ENCODE data around the gene DSC1. TPM values are rescaled to one million over a fixed set of nuclear protein-coding genes. Genes with fewer than 3 reads are reported as not detected.

The DSC1 gene
- total and polyA plus RNA-seq, 10 of the 15 experiments (the other 5 are each of a cell fraction or from before 2014, with no cell fraction given), result 0.24 to 0.84 (median 0.44) TPM; not detected in 1

DNA sequence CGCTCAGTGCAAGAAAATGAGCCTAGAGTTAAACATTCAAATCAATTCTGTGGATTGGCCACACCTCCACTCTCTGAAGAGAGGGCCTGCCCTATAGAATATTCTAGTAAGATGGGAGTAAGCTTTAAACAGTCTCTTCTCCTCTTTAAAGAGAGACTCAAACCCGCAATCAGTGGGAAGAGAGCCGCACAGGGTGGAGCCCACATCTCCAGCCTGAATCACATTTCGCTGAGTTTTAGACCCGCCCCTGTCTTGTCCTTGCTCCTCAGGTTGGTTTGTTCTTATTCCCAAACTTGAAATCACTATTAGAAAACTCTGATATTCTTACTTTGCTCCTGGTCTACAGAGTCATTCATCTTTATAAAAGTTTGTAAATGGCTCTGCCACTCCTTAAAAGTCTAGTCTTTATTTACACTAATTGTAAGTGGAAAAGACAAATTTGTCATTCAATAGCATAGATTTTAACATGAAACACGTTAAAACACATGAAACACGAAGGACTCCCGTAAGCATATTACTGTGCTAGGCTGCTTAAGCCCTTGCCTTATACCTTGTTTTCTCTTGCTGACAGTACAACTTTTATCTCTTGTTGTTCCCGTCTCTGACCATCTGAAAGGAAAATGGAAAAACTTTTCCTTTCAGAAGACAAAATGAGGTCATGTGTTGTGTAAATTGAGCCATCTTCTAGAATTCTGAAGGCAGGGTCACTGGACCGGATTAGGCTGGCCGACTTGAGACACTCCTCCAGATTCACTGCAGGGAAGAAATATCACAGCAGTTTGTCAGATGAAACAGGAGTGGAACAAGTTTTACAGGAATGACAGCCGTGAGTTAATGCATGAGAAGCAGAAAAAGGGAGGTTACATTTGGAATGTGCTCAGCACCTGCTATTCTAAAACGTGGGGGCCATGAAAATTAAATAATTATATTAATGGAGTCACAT, 5.6 kb downstream of the DSC1 start:
- Histone ChIP-seq H3K9ac (ENCODE audit: control insufficient read depth, insufficient read depth, low read length) (no peak overlapping the region), H3K36me3 (ENCODE audit: control insufficient read depth in 2 of 2, insufficient read depth in 2 of 2, low read length in 1 of 2) (no peaks in the 10 kb centered on the region), H3K4me1 (ENCODE audit: control insufficient read depth, insufficient read depth, low read length) (no peaks in the 10 kb centered on the region), H3K27ac (ENCODE audit: control insufficient read depth, insufficient read depth) (no peak overlapping the region), H3K9me3 (replicated peaks; ENCODE audit: control insufficient read depth, insufficient read depth, low read length) (no peaks in the 10 kb centered on the region), H3K79me2 (ENCODE audit: control insufficient read depth, insufficient read depth, low read length) (no peaks in the 10 kb centered on the region), H2AFZ (ENCODE audit: control insufficient read depth, low read depth, low read length) (no peak overlapping the region), H3K4me2 (ENCODE audit: control insufficient read depth, insufficient read depth) (no peak overlapping the region), H4K20me1 (ENCODE audit: control insufficient read depth, insufficient read depth) (no peaks in the 10 kb centered on the region), H3K27me3 (replicated peaks in 1 of 2; ENCODE audit: control insufficient read depth in 2 of 2, insufficient read depth in 2 of 2, low read length in 1 of 2) (no peaks in the 10 kb centered on the region), H3K4me3 (no peak overlapping the region)
- intact Hi-C loops (cut with micrococcal nuclease; ENCODE audit: unreplicated experiment), result no loop called here
- ATAC-seq (no peak), DNase-seq (ENCODE audit: low read depth, low spot score) (no peak), FAIRE-seq (peak; percentile 7)
- CTCF ChIA-PET, result no interaction called here
- WGBS (ENCODE audit: insufficient coverage, insufficient replicate concordance, low lambda C conversion rate, missing lambda C conversion rate), result 24% methylated on average over 13 of the region's 13 CpGs
- in situ Hi-C loops (cut with MboI), result no loop called here
- BruUV-seq (replicated peaks), result no TSS peak
- no peak for TF ChIP-seq NFYA (IDR thresholded peaks at IDR 0.05; ENCODE audit: borderline replicate concordance, low read depth, low read length)
- no peak for TF ChIP-seq ZBED1 (IDR thresholded peaks at IDR 0.05; ENCODE audit: borderline replicate concordance)
- no peak for TF ChIP-seq SMARCA5 (IDR thresholded peaks at IDR 0.05)
- TF ChIP-seq, protein P1, sequence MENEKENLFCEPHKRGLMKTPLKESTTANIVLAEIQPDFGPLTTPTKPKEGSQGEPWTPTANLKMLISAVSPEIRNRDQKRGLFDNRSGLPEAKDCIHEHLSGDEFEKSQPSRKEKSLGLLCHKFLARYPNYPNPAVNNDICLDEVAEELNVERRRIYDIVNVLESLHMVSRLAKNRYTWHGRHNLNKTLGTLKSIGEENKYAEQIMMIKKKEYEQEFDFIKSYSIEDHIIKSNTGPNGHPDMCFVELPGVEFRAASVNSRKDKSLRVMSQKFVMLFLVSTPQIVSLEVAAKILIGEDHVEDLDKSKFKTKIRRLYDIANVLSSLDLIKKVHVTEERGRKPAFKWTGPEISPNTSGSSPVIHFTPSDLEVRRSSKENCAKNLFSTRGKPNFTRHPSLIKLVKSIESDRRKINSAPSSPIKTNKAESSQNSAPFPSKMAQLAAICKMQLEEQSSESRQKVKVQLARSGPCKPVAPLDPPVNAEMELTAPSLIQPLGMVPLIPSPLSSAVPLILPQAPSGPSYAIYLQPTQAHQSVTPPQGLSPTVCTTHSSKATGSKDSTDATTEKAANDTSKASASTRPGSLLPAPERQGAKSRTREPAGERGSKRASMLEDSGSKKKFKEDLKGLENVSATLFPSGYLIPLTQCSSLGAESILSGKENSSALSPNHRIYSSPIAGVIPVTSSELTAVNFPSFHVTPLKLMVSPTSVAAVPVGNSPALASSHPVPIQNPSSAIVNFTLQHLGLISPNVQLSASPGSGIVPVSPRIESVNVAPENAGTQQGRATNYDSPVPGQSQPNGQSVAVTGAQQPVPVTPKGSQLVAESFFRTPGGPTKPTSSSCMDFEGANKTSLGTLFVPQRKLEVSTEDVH (IDR thresholded peaks at IDR 0.05; ENCODE audit: low read depth, partially characterized antibody), result no peak
- TF ChIP-seq EED (IDR thresholded peaks at IDR 0.05; ENCODE audit: low read depth), result no peak
- no peak for TF ChIP-seq SPI1 (IDR thresholded peaks at IDR 0.05; ENCODE audit: borderline replicate concordance, insufficient read depth, low read depth, low read length)
- TF ChIP-seq KDM1A (IDR thresholded peaks at IDR 0.05; ENCODE audit: borderline replicate concordance), result no peak
- TF ChIP-seq SP1 (IDR thresholded peaks at IDR 0.05; ENCODE audit: low read depth, low read length), result no peak
- TF ChIP-seq POLR2AphosphoS5 (IDR thresholded peaks at IDR 0.05; ENCODE audit: low read length), result no peak
- RAD21 ChIA-PET (ENCODE audit: unreplicated experiment), result no interaction called here
- POLR2A ChIA-PET, result no interaction called here
- SMC1A ChIA-PET (ENCODE audit: uncharacterized antibody, unreplicated experiment), result no interaction called here
